HS-27A (cell line): ENCODE results near the gene SOX3.

Source experiments
- DNase-seq: peaks from one replicate; pipeline ENCODE4 v3.0.0-alpha.2; 2012; ENCODE audit warnings: low read depth, missing footprints

SOX3 gene

DNA sequence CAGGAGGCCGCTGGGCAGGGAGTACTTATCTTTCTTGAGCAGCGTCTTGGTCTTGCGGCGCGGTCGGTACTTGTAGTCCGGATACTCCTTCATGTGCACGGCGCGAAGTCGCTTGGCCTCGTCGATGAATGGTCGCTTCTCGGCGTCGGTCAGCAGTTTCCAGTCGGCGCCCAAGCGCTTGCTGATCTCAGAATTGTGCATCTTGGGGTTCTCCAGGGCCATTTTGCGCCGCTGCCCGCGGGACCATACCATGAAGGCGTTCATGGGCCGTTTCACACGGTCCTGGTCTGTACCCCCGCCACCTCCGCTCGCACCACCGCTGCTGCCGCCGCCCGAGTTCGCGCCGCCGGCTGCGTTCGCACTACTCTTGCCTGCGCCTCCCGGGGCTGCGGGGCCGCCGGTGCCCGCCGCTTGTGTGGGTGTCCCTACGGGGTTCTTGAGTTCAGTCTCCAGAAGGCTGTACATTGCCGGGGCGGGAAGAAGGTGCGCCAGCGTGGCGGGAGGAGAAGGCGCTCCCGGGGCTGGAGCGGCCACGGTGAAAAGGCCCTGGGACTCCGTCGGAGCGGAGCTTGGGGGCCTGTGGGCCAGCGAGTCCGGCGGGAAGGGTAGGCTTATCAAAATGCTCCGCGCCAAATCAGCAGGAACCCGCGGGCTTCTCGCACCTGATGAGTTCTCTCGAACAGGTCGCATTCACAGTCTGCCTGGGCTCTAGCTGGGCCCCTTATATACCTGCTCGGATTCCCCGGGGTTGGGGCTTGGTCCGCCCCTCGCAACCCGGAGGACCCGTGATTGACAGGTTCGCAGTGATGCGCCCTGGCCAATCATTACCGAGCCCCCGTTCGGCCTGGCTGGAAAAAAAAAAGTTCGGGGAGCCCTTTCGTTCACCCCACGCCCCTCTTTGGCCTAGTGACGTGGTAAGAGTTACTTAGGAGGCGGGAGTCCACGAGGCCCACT is at the start of gene SOX3:
Gene SOX3 (minus strand): TSS at position 699 of the 954 bp plus-strand sequence. CDS start 9 bp downstream, at position 690.
- no peak for DNase-seq

DNA sequence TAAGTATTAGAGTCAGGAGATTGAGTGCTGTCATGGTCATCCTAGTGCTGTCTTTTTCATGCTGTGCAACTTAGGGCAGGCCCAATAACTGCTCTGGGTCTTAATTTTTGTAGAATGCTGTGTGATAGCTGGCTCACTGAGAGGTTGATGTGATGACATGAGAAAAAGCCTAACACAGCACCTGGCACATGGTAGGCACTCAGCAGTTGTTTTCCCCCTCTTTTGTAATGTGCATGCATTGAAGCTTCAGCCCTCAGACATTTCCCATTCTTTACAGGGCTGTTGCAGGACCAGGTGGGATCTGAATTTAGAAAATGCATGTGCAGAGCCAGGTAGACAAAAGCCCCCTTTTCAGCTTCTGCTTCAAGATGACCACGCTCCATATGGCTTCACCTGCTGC is 44.1 kb upstream of the SOX3 start:
- no peak for DNase-seq

DNA sequence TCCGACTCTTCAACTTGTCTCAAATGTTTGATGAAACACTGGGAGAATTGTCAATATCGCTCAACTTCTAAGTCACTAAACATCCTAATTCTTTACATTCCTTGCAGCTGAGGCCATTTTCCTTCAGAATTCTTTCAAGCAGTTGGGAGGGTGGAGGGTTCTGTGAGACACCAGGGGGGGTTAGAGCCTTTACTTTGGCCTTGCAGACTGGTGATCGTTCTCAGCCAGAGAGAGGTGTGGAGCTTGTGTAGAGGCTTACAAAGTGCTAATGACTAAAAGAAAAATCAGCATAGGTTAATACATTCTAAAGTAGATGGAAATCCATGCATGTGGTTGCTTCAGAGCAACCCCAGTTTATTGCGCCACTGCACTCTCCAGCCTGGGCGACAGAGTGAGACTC is 21.3 kb upstream of the SOX3 start:
- no peak for DNase-seq

DNA sequence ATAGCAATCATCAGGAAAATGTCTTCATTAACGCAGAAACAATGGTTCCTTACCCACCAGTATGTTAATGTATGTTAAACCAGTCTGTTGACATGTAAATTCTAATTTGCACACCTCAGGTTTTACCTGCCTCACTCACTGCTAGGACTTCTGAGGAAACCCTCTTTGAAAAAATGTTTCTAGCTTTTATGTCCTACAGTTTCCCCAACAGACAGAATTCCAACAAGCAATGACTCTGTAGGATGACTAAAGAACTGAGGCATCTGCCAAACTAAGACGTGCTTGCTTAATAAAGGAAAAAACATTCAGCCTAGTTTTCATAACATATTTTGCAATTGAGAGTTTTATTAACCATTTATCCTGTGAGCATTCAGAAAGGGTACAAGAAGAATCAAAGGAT is 20.6 kb upstream of the SOX3 start:
- no peak for DNase-seq

DNA sequence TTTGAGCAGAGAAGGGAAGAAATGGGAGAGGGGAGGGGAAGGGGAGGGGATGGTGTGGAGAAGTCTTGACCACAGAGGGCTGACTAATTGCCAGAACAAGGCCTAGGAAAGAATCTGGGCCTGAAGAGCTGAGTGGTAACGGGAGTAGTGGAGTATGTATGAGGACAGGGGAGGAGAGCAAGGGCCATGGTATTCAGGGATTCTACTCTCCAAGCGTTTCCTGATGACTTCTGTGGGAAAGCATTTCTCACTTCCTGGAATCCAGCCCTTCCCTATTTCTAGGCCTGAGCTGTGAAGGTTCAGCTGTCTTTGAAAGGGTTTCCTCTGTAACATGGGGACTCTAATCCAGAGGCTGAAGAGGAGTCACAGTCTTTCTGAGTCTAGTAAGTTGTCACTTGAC is 19.7 kb upstream of the SOX3 start:
- DNase-seq: no peak

DNA sequence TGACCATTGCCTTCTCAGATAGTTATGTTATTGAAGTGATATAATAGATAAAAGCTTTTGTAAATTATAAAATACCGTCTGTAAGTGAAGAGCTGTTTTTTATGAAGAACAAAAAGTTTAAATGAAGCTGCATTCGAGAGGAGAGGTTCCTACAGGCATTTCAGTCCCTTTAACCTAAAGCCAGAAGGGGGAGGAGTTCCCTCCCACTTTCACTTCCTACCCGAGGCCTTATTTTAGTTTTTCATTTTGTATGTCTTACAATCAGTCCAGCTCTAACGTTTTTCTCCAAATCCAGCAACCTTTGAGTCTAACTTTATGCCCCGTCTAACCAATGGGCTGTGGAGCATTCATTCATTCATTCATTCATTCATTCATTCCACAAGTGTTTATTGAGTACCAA is 16.5 kb upstream of the SOX3 start:
- no peak for DNase-seq

DNA sequence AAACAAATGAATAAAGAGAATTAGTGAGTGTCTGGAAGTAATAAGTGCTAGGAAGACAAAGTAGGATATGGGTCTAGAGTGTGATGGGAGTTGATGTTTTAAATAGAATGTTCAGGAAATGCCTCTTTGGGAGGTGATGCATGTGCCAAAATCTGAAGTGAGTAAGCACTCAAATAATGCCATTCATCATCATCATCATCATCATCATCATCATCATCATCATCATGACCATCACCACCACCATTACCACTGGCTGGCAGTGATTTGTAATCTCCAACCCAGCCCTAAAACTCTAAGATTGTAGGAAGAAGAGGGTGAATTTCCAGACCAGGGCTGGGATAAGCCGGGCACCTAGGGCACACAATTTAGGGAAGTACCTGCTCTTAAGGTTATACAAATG is 9.7 kb upstream of the SOX3 start:
- no peak for DNase-seq

DNA sequence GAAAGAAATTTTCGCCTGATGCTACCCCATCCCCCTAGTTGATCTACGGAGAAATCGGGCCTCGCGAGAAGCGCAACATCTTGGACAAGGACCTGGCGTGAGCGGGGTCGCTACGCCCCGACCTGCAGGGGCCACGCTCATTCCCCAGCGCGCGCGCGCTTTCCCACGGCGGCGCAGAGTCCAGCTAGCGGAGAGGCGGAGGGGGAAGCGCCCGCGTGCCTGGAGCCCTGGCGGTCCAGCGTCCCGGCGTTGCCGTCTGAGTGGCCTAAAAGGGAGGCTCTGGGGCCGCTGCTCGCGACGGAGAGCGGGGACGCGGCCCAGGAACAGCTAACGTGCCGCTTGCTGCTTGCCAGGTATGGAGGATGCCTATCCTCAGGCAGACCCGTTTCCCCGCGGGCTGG is 6.0 kb upstream of the SOX3 start:
- no peak for DNase-seq

DNA sequence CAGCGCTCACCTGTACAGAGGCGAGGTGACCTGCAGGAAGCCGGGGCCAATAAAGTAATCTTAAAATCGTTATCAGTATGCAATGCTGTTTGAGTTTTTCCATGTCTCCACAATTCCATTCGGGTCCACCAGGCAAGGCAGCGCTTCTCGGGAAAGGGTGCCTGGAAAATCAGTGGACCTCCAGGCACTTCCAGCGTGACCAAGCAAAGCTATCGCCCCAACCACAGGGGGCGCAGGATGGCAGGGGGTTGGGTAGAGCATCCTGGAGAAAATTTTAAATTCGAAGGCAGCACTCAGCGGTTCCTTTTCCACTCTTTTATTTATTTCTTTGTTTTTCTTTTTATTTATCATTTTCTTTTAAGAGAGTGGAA is 5.4 kb upstream of the SOX3 start:
- no peak for DNase-seq

DNA sequence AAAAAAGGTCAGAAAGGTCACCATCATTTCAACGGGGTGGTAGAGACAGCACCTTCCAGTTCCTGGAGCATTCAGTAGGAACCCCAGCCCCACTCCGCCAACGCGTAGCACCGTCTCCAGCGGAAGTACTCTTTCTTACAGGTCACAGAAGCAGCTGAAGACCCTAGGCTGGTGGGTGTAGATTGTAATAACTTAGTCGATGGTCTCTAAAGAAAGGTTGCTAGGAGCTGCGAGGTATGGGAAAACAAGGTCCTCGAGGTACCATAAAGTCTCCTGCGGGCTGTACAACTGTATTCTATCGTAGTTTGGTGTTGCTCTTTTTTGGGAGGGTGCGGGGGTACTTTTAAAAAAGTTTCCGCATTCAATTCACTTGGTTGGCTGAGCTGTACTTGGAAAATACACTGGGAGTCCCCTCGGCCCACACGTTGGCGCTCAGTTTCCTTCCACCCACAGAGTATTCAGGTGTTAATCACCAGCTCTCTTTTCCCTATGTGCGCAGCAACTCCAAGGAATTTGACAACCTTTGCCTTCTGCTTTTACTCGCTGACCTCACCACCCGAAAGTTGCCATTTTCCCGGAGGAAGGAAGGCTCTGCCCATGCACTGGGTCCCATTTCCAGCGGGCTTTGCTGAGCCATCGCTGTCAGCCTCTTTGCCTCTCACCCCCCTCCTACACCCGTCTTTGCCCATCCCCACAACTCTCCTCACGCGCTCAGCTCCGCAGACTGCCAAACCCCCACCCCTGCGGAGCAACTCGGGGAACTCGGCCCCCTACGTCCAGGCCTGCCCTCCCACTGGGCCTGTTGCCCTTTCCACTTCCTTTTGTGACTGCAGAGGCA is 4.8 kb upstream of the SOX3 start:
- DNase-seq: no peak

DNA sequence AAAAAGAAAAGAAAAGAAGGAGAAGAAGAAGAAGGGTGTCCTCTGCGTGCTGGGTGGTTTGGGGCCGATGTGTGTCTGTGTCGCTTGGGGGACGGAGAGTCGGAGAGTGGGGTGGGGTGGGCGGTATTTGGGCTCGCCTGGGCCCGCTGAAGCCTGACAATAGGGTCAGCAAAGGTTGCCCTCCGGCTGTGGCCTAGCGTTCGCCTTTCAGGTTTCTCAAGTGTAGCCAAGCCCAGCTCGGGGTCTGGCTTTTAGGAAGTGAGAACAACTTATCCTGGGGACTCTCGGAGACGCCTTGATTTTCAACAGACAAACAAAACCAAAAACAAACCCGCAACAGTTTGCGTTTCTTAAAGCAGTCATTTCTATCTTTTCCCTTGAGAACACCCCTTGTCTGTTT is 4.1 kb upstream of the SOX3 start:
- no peak for DNase-seq

DNA sequence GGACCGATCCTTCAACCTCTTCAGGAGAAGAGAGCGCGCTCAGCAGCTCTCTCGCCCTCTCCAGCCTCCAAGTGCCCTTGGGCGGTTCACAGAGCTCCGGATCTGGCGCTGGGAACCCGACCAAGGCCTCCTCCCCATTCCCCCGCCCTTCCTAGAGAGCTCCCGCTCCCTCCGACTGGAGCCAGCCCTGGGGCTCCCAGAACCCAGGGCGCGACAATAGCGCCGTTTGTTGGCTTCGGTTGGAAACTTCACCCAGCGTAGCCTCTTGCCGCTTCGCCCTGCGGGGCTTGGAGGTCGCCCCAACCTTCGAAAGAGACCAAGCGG is 3.1 kb upstream of the SOX3 start:
- DNase-seq: no peak

DNA sequence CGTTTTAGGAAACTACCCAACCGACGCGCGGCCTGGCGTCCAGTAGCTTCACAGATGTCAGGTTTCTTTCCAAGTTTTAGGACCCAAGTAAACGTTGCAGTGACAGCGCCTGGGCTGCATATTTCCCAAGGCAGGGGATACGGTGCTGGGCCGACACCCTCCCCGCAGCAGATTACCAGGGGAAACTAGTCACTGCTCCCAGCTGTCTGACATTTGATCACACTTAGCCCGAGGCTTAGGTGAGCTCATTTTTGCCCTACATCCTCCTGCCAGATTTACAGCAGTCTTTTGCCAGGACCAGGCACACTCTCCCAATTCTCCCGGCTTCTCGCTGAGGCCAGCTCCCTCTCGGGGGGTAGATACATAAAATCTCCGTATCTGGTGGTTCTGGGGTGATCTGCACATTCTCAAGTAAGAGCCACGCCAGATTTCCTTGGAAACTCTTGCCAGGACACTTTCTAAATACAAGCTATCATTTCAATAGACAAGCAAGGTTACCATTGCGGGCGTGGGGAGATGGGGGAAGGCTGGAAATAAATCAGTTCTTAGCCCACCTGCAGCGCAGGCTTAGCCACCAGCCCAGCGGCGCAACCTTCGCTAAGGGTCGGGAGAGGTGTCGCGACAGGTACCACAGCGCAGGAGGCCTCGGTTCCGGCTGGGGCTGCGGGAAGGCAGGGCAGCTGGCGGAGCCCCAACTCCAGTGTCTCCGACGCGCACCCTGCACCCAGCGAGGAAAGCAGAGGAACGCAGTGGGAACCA is 2.5 kb upstream of the SOX3 start:
- DNase-seq: no peak

DNA sequence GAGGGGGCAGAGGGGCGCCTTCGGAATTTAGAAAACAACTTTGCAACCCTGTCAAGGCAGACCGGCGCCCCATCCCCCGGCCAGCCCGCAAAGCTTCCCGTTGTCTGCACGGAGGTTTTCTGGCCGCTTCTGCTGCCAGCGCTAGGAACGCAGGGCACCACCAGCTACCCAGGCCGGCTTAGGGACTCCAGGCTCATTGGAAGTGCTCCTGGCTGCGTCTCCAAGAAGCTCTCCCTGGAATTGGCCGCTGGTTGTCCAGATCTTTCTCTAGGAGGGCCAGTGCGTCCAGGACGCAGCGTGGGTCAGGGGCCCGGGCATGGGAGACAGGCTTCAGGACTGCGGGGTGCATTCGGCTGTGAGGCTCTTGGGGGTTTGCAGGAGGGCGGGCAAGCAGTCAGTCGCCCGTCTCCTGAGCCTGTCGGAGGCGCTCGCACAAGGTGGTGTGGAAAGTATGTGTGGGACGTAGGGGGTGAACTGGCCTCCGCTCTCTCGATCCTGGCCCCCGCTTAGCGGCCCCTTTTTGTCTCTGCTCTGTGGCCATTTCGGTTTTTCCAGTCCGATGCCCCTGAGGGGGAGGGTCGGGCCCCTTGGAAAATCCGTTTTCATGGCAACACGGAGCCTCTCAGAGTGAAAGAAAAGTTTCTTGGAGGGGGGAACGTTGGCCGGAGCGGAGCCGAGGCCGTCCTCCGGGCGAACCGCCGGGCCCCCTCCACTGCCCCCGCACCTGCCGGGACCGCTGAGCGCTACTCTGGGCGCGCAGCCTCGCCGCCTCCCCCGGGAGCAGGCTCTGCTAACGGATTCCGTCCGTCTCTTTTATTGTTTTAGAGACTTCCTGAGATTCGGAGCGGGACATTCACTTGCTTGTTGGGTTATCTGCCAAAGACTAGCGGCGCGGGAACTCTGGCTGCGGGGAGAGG is 810 bp upstream of the SOX3 start:
- no peak for DNase-seq

DNA sequence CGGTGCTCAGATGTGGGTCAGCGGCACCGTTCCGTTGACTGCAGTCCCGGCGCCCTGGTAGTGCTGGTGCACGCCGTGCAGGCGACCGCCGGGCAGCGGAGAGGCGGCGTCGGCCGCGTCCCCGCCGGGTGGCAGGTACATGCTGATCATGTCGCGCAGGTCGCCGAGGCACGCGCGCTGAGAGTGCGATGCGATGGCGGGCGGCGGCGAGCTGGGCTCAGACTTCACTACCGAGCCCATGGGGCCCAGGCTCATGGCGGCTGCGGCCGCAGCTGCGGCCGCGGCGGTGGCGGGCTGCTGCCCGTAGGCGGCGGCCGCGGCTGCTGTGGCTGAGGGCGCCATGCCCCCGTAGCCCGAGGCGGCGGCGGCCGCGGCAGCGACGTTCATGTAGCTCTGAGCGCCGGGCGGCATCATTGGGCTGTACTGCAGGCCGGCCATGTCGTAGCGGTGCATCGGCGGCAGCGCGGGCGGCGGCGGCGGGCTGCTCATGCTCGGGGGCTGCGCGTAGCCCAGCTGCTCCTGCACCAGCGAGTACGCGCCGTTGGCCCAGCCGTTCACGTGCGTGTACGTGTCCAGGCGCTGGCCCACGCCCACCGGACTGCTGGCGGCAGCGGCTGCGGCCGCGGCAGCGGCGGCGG is 1.0 kb downstream of the SOX3 start:
- DNase-seq: no peak

DNA sequence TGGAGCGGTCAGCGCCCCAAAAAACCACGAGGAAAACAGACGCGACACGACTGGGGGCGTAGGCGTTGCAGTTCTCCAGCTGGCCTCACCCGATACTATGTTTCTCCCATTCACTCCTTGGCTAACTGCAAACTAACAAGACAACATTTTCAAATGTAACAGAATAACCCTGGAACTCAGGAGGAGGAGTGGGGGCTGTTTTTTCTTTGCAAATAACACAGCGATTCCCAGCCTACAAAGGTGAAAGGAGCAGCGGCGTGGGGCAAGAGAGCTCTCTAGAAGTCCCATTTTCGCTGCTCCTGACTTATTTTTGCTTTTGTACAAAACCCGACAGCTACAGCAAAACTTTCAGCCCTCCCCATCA is 1.6 kb downstream of the SOX3 start:
- DNase-seq: no peak

DNA sequence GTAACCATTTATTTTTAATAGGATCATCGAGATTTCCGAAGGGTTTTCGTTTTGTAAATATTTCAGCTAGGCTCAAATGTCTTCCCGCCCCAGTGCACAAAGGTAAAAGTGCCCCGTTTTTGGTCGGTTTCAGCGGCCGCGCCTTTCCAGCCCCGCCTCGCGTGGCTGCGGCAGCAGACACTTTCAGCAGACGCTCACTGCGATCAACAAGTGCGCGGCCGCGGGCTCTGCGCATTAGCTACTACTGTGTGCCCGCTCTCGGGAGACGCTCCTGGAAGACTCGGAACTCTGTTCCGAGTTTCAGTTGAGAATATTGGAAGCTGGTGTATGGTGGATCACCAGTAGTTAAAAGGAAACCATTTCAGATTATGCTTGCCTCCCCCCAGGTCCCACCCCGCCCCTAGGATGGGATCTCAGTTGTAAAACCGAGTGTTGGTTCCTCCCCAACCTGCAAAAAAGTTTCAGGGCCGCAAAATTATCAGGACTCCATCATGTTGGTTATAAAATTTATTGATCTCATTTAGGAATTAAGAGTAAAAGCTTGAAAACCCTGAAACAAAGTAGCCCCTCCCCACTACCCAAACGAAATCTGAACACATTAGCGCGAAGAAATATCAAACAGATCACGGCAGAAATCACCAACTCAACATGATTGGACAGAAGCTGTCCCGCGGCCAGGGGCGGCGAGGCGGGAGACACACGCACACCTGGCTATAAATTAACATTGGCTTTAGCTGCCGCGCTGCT is 2.2 kb downstream of the SOX3 start:
- no peak for DNase-seq

DNA sequence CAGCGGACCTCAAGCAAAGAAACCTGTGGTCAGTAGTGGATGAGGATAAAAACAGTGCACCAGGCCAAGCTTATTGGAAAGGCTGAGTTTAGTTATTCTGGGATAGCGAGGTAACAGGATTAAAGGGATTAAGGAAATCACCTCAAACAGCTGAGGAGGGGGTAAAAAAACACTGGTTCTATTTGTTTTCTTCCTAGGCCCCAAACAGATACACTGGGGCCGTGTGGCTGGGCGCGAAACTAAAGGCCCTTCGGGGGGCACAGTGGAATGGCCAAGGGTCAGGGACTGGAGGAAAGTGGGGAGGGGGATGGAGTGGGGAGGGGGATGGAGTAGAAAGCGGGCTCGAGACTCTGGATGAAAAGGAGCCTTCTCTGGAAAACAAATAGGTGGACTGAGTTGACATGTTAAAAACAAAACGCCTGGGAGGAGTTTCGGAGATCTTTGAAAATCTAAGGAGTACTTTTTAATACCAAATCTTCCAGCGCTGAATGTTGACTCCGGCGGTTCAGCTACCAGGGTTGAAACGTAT is 2.9 kb downstream of the SOX3 start:
- no peak for DNase-seq

DNA sequence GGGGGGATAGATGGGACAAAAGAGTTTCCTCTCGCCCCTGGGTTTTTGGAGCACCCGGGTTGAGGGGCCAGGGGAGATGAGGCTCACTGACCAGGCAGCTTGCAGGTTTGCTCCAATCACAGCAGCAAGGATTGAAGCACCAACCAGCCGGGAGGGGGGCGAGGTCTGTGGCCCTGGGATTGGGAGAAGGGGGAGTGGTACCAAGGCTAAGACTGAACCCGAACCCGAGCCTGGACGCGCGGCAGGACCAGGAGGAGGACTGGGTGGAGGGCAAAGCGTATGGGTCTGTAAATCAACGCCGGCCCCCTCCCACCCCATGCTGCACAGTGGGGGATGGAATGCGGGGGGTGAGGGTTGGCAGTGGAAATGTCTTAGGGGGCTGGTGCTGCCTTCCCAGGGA is 3.5 kb downstream of the SOX3 start:
- no peak for DNase-seq

DNA sequence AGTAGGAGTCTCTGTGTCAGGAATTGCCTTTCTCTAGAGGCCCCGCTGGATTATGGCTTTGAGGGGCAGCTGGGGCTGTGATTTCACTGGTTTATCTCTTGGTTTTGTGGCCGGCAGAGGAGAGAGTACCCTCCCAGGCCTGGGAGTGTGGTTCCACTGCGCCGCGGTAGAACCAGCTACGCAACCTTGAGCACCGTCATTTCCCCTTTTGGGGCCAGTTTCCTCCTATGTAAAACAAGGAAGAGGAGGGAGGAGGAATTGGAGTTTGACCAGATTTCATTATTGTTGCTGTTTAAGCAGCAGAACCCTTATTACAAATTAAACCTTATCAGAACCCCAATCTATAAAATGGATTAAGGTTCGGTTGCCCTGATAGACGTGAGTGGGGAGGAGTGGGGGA is 4.4 kb downstream of the SOX3 start:
- no peak for DNase-seq
